Adrenal gland (tissue), 12 donors: ENCODE results near the gene PPP1R7. TPM values are rescaled to one million over a fixed set of nuclear protein-coding genes. Genes with fewer than 3 reads are reported as not detected.

Experiments used
- DNase-seq, 7 donors: peaks; one replicate each; pipeline ENCODE4 v3.0.0-alpha.2; 2019 to 2020
- H3K27ac ChIP-seq, 5 donors: fragments of 200-600 bp; sonication (generic) in 4 of 5; 1 replicate in 3 of 5; 2 replicates in 2 of 5; pipeline versions ENCODE4 v1.5.1 to v1.8.0; 2016 to 2020; ENCODE audit warnings: mild to moderate bottlenecking in 1 of 5
- H3K27me3 ChIP-seq: fragments of 200-600 bp; 2 replicates; pipeline ENCODE4 v1.8.0; 2021
- H3K36me3 ChIP-seq, 2 donors: fragments of 200-600 bp; replicated peaks in 1 of 2; 1 replicate in 1 of 2; 2 replicates in 1 of 2; pipeline versions ENCODE4 v1.5.1 to v1.8.0; 2018 to 2022
- H3K4me1 ChIP-seq, 2 donors: fragments of 200-600 bp; replicated peaks in 1 of 2; 1 replicate in 1 of 2; 2 replicates in 1 of 2; pipeline versions ENCODE4 v1.5.1 to v1.8.0; 2018 to 2021
- H3K4me3 ChIP-seq, 4 donors: fragments of 200-600 bp; sonication (generic) in 3 of 4; one replicate each; pipeline ENCODE4 v1.5.1; 2016 to 2018
- H3K9me3 ChIP-seq, 3 donors: fragments of 200-600 bp; sonication (generic) in 1 of 3; replicated peaks in 1 of 3; 1 replicate in 2 of 3; 2 replicates in 1 of 3; pipeline versions ENCODE4 v1.5.1 to v1.8.0; 2016 to 2021
- POLR2A ChIP-seq, 2 donors: fragments of 450-650 bp; IDR thresholded peaks; one replicate each; pipeline ENCODE4 v1.6.1; 2017; ENCODE audit warnings: antibody characterized with exemption in 2 of 2, mild to moderate bottlenecking in 2 of 2, moderate library complexity in 1 of 2
- WGBS, 4 donors: extraction: QIAGEN DNeasy Blood & Tissue Kit in 2 of 4; methylation state at CpG; one replicate each; pipeline versions ENCODE4 v1.1.5 to v1.1.7; 2013 to 2017; 5-methylcytosine and 5-hydroxymethylcytosine counted together
- intact Hi-C, 2 donors: fragments of 100-400 bp; cut with DNase I; formaldehyde crosslinking; loops; one replicate each; pipeline versions ENCODE4 v1.14.1 to v1.15.0; 2022 to 2023
- polyA plus RNA-seq, 3 donors: library from polyadenylated mRNA; stranded (reverse); fragments of 200-250 nt in 2 of 3; fragments of 350-450 nt in 1 of 3; fragmentation: Illumina TruSeq in 1 of 3; extraction: RNeasy Lipid Tissue Mini Kit (QIAGEN cat#74804) in 1 of 3; gene quantifications; one replicate each; pipeline ENCODE4 v1.2.3, GENCODE V29; 2013 to 2014
- total RNA-seq, 9 donors: library from RNA; depleted of rRNA in 4 of 9; stranded (reverse); fragments of >200 nt in 4 of 9; fragments of 120-200 nt in 1 of 9; fragmentation: NEBNext Ultra II Directional in 1 of 9; extraction: Animal tissue kit (Norgen Biotek cat#: 25700) in 1 of 9; gene quantifications; one replicate each; pipeline versions ENCODE4 v1.1.0 to v1.2.4, GENCODE V29; 2013 to 2023
- TF ChIP-seq, protein P1 (sequence below), 6 experiments: fragments of 450-650 bp in 4 of 6; fragments of 200-600 bp in 2 of 6; sonication (generic) in 1 of 6; IDR thresholded peaks; 1 replicate in 5 of 6; 2 replicates in 1 of 6; pipeline versions ENCODE4 v1.5.1 to v1.8.0; 2016 to 2021; ENCODE audit warnings: antibody characterized with exemption in 6 of 6, mild to moderate bottlenecking in 2 of 6, moderate library complexity in 1 of 6
- donor health status: healthy with polysubstance abuse.
- donor health status: Bipolar disorder and iron deficiency.
- donor health status: DM: yes; HTN: yes; CAD: no.
- donor health status: DM: no; HTN: no; CAD: no.
- donor health status: DM: no; HTN: no; CAD: no.
- donor health status: DM: yes; HTN: yes; CAD: no.

The PPP1R7 gene
- total and polyA plus RNA-seq, 12 donors = 26.2 to 128 (median 63.1) TPM

DNA sequence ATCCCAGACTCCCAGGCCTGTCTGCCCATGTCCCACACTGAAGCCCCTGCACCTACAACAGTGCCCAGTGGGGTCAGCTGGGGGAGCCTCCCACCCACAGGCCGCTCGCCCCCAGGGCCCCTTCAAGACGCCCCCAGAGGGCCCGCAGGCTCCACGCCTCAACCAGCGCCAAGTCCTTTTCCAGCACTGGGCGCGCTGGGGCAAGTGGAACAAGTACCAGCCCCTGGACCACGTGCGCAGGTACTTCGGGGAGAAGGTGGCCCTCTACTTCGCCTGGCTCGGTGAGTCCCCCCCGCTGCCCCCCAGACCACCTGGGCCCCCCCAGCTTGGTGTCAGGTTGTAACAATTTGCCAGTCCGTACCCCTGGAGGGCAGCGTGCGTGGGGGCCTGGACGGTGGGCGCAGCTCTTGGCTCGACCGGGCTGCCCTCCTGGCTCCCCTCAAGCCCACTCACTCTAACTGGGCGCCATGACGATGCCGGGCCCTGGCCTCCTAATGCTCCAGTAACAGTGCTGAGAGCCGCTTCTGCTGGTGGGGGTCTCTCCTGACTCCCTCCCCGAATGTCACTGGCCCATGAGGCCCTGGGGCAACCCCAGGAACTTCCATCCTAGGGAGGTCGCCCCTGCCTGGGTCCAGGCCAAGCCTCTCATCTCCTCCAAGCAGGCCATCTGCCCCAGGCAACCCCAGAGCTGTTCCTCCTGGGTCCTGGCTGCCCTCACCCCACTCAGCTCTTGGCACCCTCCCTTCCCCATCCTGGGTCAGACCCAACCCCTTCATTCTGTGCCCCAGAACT is 53.1 kb downstream of the PPP1R7 start:
- WGBS, 4 donors = 93 to 95% (median 93%) methylated on average over 19 to 27 of the region's 27 CpGs
- DNase-seq = no peak
- H3K9me3 ChIP-seq = no peaks in the 10 kb centered on the region
- TF ChIP-seq, protein P1, sequence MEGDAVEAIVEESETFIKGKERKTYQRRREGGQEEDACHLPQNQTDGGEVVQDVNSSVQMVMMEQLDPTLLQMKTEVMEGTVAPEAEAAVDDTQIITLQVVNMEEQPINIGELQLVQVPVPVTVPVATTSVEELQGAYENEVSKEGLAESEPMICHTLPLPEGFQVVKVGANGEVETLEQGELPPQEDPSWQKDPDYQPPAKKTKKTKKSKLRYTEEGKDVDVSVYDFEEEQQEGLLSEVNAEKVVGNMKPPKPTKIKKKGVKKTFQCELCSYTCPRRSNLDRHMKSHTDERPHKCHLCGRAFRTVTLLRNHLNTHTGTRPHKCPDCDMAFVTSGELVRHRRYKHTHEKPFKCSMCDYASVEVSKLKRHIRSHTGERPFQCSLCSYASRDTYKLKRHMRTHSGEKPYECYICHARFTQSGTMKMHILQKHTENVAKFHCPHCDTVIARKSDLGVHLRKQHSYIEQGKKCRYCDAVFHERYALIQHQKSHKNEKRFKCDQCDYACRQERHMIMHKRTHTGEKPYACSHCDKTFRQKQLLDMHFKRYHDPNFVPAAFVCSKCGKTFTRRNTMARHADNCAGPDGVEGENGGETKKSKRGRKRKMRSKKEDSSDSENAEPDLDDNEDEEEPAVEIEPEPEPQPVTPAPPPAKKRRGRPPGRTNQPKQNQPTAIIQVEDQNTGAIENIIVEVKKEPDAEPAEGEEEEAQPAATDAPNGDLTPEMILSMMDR (IDR thresholded peaks at IDR 0.05) = no peak
- no peak for TF ChIP-seq POLR2A (IDR thresholded peaks at IDR 0.05)
- no peak overlapping the region for H3K27ac ChIP-seq
- no peaks in the 10 kb centered on the region for H3K27me3 ChIP-seq
- H3K4me1 ChIP-seq = no peaks in the 10 kb centered on the region
- no peaks in the 10 kb centered on the region for H3K36me3 ChIP-seq
- no peak overlapping the region for H3K4me3 ChIP-seq
- intact Hi-C loops = no loop called here

DNA sequence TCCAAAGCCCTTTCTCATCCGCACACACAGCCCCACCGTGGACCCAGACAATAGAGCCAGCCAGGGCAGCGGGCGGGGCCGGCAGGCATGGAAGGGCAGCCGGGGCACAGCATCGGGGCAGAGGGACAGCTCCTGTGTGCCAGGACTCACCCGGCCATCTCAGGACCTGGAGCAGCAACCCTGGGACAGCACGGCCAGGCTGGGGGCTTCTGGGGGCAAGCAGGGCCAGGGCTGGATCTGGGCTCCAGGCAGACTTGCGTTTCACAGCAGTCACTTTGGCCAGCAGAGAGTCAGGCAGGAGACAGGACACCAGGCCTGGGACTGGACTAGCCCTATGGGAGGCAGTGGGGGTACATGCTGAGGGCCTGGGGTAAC is 53.7 kb downstream of the PPP1R7 start:
- H3K4me1 ChIP-seq = no peaks in the 10 kb centered on the region
- H3K27ac ChIP-seq = no peak overlapping the region
- H3K36me3 ChIP-seq = no peaks in the 10 kb centered on the region
- H3K27me3 ChIP-seq = no peaks in the 10 kb centered on the region
- intact Hi-C loops = no loop called here
- no peaks in the 10 kb centered on the region for H3K9me3 ChIP-seq
- TF ChIP-seq, protein P1 (IDR thresholded peaks at IDR 0.05) = no peak
- H3K4me3 ChIP-seq = no peak overlapping the region
- DNase-seq = no peak
- 85 to 91% (median 89%) methylated on average over 7 to 10 of the region's 10 CpGs for WGBS, 4 donors

DNA sequence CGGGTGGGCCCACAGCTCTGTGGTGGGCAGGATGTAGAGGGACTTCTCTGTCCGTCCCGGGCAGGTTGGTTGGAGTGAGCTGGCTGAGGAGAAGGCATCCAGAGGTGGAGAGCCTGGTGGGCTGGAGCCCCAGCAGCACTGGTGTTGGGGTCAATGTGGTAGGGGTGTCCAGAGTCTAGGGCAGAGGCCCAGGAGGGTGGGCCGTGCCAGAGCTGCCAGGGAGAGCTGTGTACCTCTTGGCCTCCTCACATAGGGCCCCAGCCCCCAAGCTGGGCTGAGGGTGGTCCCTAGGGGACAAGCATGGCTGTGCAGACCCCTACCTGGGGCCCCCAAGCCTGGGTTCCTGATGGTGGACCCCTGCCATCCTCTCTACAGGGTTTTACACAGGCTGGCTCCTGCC is 54.2 kb downstream of the PPP1R7 start:
- intact Hi-C loops = no loop called here
- TF ChIP-seq, protein P1 (IDR thresholded peaks at IDR 0.05) = no peak
- no peak for TF ChIP-seq POLR2A (IDR thresholded peaks at IDR 0.05)
- Histone ChIP-seq H3K27ac (no peak overlapping the region), H3K4me3 (no peak overlapping the region), H3K9me3 (no peaks in the 10 kb centered on the region), H3K4me1 (no peaks in the 10 kb centered on the region), H3K36me3 (no peaks in the 10 kb centered on the region), H3K27me3 (no peaks in the 10 kb centered on the region)
- no peak for DNase-seq
- 87 to 94% (median 93%) methylated on average over 3 to 4 of the region's 4 CpGs; no CpG with 5 or more reads in 1 of the 4 donors for WGBS, 4 donors

DNA sequence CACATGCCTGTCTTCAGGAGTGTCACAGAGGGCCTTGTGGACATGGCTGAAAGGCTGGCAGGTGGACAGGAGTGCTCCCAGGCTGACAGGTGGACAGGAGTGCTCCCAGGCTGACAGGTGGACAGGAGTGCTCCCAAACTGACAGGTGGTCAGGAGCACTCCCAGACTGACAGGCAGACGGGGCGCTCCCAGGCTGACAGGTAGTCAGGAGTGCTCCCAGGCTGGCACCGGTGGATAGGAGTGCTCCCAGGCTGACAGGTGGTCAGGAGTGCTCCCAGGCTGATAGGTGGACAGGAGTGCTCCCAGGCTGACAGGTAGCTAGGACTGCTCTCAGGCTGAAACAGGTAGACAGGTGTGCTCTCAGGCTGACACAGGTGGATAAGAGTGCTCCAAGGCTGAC is 54.8 kb downstream of the PPP1R7 start:
- no peak for TF ChIP-seq POLR2A (IDR thresholded peaks at IDR 0.05)
- TF ChIP-seq, protein P1 (IDR thresholded peaks at IDR 0.05) = no peak
- intact Hi-C loops = no loop called here
- Histone ChIP-seq H3K36me3 (no peaks in the 10 kb centered on the region), H3K27me3 (no peaks in the 10 kb centered on the region), H3K9me3 (no peaks in the 10 kb centered on the region), H3K4me3 (no peak overlapping the region), H3K27ac (no peak overlapping the region), H3K4me1 (no peaks in the 10 kb centered on the region)
- no peak for DNase-seq
- 90 to 98% (median 92%) methylated on average over 2 to 3 of the region's 3 CpGs; no CpG with 5 or more reads in 1 of the 4 donors for WGBS, 4 donors
